Measurements from ENCODE around the gene CDNF. TPM values are rescaled to one million over a fixed set of nuclear protein-coding genes. Genes with fewer than 3 reads are reported as not detected.

The CDNF gene
- total RNA-seq, 4 donors from 2014 or later: 2.6 to 9.4 (median 3.8) TPM

- Histone ChIP-seq H3K27ac (no peak overlapping the region), H3K27me3 (no peaks in the 10 kb centered on the region), H3K4me1 (no peaks in the 10 kb centered on the region), H3K4me3 (replicated peaks in 1 of 3) (no peak overlapping the region), H3K9me3 (no peaks in the 10 kb centered on the region), H3K36me3 (no peaks in the 10 kb centered on the region)
- DNase-seq: no peak
- intact Hi-C loops (cut with DNase I): no loop called here
- TF ChIP-seq POLR2A (IDR thresholded peaks at IDR 0.05) (no peak), CTCF (IDR thresholded peaks at IDR 0.05) (no peak)
- WGBS, 2 donors: 74 to 75% methylated on average over 6 of the region's 6 CpGs
Measured at GRCh38 chr10:14779001-14779651, 58.7 kb downstream of the CDNF start.

- H3K9me3 ChIP-seq: no peaks in the 10 kb centered on the region
- TF ChIP-seq POLR2A (IDR thresholded peaks at IDR 0.05) (no peak), CTCF (IDR thresholded peaks at IDR 0.05) (no peak)
- intact Hi-C loops (cut with DNase I): no loop called here
- H3K27ac ChIP-seq: no peak overlapping the region
- no peaks in the 10 kb centered on the region for H3K27me3 ChIP-seq
- H3K36me3 ChIP-seq: no peaks in the 10 kb centered on the region
- H3K4me3 ChIP-seq (replicated peaks in 1 of 3): no peak overlapping the region
- WGBS, 2 donors: 83 to 86% methylated on average over 9 of the region's 9 CpGs
- DNase-seq: no peak
- no peaks in the 10 kb centered on the region for H3K4me1 ChIP-seq
Measured at GRCh38 chr10:14776546-14776945, 61.3 kb downstream of the CDNF start.

GRCh38 chr10:14775656-14776055 lies 62.2 kb downstream of the CDNF start:
- no peak for DNase-seq
- intact Hi-C loops (cut with DNase I): no loop called here
- Histone ChIP-seq H3K4me3 (replicated peaks in 1 of 3) (no peak overlapping the region), H3K27me3 (no peaks in the 10 kb centered on the region), H3K27ac (no peak overlapping the region), H3K4me1 (no peaks in the 10 kb centered on the region), H3K9me3 (no peaks in the 10 kb centered on the region), H3K36me3 (no peaks in the 10 kb centered on the region)
- 80 to 84% methylated on average over 3 of the region's 3 CpGs for WGBS, 2 donors
- TF ChIP-seq POLR2A (IDR thresholded peaks at IDR 0.05): no peak
- TF ChIP-seq CTCF (IDR thresholded peaks at IDR 0.05): no peak

GRCh38 chr10:14774797-14775196 lies 63.0 kb downstream of the CDNF start, which contains the start of gene FAM107B:
TSS of gene FAM107B (minus strand) at chr10:14774897. CDS start at chr10:14774663, 234 bp downstream.
- no peaks in the 10 kb centered on the region for H3K4me1 ChIP-seq
- 91 to 96% methylated on average over 8 of the region's 8 CpGs for WGBS, 2 donors

More at GRCh38 chr10:14774797-14775196, 63.0 kb downstream of the CDNF start, which contains the start of gene FAM107B:
- Histone ChIP-seq H3K4me3 (replicated peaks in 1 of 3) (no peak within 1 kb of the TSS), H3K27ac (no peak within 1 kb of the TSS), H3K36me3 (no peaks in the 10 kb centered on the region), H3K9me3 (no peaks in the 10 kb centered on the region), H3K27me3 (no peaks in the 10 kb centered on the region)
- intact Hi-C loops (cut with DNase I): no loop called here
- no peak for DNase-seq
- TF ChIP-seq POLR2A (IDR thresholded peaks at IDR 0.05) (no peak), CTCF (IDR thresholded peaks at IDR 0.05) (no peak)

All from thyroid gland (tissue), 4 donors.